ENCODE measurements around the gene ACSM3.

Gene ACSM3

DNA sequence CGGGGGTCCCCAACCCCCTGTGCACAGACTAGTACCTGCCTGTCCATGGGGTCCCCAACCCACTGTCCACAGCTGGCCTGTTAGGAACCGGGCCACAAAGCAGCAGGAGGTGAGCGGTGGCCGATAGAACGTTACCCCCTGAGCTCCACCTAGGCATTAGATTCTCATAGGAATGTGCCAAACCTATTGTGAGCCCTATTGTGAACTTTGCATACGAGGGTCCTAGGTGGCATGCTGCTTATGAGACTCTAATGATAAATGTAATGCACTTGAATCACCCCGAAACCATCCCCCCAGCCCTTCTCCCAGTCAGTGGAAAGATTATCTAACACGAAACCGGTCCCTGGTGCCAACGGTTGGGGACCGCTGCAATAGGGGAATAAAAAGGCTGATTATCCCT is 44.0 kb downstream of the ACSM3 start:
- DNase-seq = no peak

DNA sequence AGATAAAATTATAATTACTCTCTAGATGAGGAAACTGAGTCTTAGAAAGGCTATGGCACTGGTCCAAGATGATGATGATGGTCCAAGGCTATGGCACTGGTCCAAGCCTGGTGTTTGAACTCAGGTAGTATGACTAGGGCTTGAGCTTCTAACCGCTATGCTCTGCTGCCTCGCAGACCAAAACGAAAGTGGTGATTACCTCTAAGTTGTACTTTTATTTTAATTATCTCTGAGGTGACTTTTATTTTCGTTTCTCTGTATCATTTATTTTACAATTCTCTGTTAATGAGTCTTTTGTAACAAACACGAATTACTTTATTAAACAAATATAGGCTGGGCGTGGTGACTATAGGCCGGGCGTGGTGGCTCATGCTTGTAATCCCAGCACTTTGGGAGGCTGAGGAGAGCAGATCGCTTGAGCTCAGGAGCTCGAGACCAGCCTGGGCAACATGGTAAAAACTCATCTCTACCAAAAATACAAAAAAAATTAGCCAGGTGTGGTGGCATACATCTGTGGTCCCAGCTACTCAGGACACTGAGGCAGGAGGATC is 48.1 kb downstream of the ACSM3 start:
- no peak for DNase-seq

DNA sequence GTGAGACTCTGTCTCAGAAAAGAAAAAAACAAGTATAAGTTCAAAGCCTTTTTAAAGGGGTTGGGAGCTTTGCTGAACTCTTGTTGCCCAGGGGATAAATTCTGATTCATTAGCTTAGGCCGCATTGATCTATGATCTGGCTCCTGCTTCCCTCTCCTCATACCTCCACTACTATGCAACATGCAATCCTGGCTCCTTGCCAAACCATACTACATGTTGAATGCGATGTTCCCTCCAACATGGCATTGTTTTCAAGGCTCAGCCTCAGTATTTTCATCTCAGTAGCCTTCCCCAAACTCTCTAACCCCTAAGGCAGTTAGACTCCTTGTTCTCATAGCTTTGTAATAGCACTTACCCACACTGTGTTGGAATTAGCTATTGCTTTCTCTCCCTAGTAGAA is 48.7 kb downstream of the ACSM3 start:
- no peak for DNase-seq

DNA sequence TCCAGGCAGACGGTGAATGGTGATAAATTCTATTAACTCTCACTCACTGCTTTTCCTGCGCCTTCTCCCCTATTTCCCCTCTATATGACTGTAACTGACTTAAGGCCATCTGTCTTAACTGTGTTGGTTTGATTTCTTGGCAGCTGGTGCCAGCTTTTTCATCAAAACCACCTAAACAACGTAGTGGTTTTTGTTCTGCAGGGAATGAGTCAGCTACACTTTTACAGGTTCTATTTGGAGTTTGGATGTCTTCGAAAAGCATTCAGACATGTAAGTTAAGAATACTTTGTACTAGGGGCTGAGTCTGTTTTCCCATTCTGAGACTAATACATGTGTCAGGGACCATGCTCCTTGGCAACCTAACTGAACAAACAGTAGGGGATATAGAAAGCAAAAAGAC is 51.0 kb downstream of the ACSM3 start:
- DNase-seq = no peak

DNA sequence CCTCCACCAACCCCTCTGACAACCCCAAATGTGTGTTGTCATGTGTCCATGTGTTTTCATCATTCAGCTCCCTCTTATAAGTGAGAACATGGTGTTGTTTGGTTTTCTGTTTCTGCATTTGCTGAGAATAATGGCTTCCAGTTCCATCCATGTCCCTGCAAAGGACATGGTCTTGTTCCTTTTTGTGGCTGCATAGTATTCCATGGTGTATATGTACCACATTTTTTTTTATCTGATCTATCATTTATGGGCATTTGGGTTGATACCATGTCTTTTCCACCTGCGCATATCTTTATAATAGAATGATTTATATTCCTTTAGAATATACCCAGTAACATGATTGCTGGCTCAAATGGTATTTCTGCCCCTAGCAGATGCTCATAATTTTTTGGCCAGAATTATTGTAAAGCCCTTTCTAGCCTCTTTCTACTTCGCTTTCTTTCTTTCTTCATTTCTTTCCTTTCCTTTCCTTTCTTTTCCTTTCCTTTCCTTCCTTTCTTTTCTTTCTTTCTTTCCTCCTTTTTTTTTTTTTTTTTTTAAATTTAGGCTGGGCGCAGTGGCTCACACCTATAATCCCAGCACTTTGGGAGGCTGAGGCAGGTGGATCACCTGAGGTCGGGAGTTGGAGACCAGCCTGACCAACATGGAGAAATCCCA is 55.2 kb downstream of the ACSM3 start:
- no peak for DNase-seq

DNA sequence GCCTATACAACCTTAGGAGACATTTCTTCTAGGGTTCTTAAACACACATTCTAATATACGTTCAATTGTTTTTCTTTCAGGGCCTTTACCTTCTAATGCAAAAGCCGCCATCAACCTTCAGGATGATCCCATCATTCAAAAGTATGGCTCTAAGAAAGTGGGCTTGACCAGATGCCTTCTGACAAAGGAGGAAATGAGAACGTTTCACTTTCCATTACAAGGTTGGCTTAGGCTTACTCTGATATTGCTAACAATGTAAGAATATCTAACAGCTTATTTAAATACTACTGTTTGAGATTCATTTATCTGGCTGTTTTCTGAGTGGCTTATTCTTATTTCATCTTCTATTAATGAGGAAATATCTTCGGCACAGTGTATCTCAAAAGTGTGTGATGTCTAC is 57.9 kb downstream of the ACSM3 start:
- no peak for DNase-seq

DNA sequence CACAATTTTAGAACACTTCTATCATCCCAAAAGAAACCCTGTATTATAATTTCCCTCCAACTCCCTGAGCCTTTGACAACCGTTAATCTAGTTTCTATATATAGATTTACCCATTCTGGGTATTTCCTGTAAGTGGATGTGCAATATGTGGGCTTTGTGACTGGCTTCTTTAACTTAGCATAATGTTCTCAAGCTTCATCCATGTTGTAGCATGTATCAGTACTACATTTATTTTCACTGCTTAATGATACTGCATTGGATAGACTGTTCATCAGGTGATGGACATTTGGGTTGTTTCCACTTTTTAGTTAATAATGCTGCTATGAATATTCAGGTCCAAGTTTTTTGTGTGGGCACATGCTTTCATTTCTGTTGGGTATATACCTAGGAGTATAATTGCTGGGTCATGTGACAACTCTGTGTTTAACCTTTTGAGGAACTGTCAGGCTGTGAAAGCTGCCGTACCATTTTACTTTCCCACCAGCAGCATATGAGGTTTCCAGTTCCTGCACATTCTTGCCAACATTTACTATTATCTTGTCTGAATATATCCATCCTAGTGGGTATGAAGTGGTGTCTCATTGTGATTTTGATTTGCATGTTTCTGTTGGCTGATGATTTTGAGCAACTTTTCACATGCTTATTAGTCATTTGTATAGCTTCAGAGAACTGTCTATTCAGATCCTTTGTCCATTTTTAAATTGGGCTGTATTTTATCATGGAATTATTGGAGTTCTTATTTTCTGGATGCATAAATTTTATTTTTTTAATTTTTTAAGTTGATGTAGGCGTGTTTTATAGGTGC is 58.9 kb downstream of the ACSM3 start:
- DNase-seq = no peak

DNA sequence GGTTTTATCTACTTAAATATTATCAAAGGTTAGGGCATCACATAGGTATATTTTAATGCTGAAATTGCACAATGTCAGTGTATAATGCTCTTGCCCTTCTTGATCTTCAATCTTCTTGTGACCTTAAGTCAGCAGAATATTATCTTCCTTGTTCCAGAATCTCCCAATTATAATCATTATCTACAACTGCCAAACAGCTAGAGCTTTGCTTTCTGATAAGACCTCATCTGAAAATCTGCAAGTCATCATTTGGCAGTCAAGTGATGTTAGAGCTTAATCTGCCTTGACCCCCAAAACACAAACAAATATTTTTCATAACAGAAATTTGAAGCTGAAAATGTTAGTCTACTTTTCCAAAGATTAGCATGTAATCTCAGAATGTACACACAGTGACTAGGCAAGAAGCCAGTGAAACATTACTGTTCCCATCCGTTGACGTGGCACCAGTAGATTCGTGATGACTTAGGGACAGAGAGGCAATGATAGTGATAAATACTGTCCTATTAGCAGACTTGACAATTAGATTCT is 62.3 kb downstream of the ACSM3 start:
- DNase-seq = no peak

DNA sequence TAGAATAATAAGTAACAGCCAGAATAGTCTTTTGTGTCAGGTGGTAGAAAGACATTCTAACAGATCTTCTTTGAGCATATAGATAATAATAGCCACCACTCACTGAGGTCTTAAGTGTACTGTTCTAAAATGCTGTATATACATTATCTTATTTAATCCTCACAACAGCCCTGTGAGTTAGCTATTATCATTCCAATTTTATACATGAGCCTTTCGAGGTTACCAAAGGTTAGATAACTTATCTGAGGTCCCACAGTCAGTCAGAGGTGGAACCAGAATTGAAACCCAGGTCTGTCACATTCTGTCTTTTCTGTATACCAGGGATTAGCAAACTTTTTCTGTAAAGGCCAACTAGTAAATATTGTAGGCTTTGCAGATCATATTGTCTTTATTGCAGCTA is 65.7 kb downstream of the ACSM3 start:
- DNase-seq = no peak

DNA sequence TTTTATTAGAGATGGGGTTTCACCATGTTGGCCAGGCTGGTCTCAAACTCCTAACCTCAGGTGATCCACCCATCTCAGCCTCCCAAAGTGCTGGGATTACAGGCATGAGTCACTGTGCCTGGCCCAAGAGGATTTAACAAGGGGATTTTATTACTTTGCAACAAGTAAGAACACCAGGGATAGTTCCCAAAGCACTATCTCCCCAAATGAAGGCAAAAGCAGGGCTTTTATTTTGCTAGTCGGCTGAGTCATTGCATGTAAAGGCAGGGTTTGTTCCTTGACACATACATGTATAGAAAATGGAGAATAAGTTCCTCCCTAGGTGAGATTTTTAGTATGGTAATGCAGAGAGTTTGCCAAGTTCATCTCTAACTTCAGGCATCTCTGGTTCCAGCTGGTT is 66.6 kb downstream of the ACSM3 start:
- no peak for DNase-seq

DNA sequence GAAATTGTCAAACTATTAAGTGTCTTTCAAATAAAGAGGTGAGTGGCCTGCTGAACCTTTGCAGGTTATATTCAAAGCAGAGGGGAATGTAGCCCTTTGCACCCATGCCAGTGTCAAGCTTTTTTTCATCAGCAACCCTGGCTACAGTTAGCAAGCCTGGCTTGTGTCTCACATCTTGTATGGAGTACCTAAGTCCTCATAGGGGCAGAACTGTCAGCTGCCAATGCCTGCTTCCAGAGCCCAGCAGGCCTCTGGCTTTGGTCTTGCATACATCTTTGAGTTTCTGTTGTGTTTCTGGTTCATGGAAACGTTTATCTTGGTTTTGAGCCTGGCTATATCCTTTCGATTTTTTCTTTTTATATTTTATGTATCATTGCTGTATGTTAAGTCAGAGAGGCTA is 69.3 kb downstream of the ACSM3 start:
- no peak for DNase-seq

DNA sequence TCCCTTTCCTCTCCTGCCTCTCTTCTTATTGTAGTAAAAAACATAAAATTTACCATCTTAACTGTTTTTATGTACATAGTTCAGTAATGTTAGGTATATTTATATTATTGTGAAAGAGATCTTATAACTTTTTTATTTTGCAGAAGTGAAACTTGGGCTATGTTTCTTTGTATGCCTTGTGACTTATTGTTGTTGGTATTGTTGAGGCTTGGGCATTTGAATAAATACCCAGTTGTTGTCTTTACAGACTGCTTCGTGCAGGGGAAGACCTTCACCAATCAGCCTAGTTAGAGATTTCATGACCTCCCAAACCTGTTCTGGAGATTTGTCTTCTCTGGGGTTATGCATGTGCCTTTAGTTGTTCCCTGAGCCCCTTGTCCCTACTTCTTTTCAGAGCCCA is 74.4 kb downstream of the ACSM3 start:
- DNase-seq = no peak

DNA sequence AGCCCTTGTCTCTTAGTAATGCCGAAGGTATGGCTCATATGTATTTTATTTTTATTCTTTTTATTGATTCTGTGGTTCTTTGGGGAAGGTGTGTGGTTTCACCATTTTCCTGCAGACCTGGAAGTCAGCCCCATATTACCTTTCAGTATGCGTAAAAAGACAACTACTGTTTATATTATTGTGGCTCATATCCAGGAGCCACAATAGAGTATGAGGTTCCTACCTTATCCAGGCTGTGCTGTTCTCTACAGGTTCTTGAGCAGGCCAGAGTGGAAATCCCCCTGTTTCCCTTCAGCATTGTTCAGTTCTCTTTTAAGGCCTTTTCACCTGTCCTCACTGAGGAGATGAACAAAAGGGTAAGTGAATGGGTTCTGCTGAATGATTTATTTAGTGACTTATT is 75.7 kb downstream of the ACSM3 start:
- no peak for DNase-seq

DNA sequence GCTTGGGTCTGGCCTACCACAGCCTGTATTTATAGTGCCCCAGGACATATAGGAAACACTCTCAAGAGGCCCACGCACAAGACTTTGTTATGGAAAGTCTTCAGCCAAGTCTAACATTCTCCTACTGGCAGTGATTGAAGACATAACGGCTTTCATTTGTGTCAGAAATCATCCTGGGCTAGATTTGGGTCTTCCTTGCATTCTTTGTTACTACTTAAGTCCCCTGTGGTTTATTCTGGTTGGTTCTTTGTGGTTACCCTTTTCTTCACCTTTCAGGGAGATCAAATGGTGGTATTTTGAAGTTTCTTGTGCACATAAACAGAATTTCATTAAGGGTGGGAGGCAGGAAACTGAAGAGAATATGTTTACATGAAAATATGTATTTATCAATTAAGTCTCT is 80.2 kb downstream of the ACSM3 start:
- no peak for DNase-seq

DNA sequence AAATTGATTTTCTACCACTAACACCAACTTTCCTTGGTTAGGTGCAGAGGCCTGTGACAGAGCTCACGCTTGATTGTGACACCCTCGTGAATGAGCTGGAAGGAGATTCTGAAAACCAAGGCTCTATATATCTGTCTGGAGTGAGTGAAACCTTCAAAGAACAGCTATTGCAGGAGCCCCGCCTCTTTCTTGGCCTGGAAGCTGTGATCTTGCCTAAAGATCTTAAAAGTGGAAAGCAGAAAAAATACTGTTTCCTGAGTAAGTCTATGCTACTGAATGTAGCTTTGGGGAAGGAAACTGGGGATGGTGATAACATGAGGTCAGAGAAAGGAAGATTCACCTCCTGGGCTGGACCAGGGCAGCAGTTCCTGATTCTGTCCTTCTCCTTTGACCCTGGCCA is 80.8 kb downstream of the ACSM3 start:
- no peak for DNase-seq

DNA sequence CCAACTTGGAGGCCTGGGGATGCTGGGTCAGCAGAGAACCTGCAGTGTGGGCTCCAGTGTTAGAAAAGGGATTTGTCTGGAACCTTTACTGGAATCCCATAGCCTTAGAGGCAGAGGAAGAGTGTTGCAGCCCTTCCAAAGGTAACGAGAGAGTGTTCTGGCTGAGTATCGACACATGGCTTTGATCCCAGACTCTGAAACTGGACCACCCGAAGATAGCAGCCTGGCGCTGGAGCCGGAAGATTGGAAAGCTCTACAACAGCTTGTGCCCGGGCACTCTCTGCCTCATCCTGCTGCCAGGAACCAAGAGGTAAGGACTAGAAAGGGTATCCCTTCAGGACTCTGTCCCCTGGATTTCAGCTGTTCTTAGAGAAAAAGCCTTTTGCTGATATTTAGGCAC is 82.2 kb downstream of the ACSM3 start:
- no peak for DNase-seq

DNA sequence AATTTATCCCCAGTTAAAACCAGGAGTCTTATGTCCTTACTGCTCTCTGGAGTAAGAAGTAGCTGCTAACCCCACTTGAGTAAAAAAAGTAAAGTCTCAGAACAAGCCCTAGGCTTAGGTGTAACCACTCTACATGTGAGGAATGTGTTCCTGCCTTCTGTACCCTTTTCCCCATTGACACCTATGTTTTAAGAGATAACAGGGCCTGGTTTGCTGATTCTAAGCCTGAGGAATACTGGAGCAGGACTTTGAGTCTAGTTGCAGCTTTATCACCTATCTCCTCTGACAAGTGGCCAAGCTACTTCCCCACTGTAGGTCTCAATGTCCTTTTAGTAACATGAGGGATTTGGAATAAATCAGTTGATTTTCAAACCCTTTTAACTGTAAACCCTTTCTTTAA is 82.7 kb downstream of the ACSM3 start:
- no peak for DNase-seq
